T1000 (cell line): ENCODE measurements around the gene SLBP.
A peak's percentile ranks its signal among the peaks of the same experiment; 100 is the strongest.

Experiments used
- DNase-seq: peaks from one replicate; lab custom pipeline; 2025; ENCODE audit warnings: mixed read lengths; lab: John Stamatoyannopoulos, UW

Gene SLBP

DNA sequence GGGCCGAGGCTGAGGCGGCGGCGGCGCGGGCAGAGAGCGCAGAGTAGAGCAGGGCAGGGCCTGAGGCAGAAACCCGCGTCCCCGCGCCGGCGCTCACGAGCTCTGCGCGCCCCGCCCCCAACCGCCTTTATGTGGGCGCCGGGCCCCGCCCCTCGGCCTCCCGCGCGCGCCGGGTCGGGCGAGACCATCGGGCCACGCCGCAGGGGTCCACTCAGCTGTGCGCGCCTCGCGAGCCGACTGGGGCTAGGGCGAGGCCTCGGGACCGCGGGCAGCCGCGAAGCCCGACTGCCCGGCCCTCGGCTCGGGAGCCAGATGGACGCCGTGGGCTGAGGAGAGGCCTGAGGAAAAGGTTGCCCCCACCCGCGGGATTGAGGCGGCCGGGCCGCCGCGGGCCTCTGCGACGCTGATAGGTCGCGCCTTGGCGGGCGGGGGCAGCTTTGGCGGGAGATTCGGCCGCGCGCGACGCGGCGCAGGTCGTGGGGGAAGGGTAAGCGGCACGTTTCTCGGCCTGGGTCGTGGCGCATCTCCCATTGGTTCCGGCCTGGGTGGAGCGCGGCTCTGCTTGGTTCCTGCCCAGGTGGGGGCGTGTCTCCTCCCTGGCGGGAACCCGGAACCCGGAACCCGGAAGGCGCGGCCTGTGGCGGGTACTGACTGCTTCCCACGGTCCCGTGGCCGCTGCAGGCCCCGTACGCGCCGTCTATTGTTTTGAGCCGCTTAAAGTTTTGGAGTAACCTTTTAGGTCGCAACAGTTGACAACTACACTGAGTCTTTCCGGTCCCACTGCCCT, at the start of gene SLBP:
SLBP (minus strand) TSS at position 104 of the 787 bp plus-strand sequence. CDS start 131 bp downstream, outside the sequence.
- peak; percentile 94 for DNase-seq

DNA sequence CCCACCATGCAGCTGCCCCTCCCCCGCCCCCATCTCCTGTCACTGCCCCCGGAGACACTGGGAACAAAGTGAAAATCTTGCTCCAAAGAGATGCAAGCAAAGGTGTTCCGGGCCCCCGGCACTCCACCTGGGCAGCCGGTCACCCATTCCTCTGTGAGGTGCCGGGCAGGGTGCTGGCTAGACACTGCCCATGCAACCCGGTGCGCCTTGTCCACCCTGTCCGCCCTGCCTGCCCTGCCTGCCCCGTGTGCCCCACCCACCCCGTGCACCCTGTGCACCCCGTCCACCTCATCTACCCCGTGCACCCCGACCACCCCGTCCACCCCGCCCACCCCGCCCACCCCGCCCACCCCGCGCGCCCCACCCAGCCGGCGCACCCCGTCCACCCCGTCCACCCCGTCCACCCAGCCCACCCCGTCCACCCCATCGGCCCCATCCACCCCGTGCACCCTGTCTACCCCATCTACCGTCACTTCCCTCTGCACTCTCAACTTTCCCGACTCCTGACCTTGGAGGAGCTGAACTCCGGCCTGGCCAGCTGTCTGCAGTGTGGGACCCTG, 49.1 kb upstream of the SLBP start:
- no peak for DNase-seq

DNA sequence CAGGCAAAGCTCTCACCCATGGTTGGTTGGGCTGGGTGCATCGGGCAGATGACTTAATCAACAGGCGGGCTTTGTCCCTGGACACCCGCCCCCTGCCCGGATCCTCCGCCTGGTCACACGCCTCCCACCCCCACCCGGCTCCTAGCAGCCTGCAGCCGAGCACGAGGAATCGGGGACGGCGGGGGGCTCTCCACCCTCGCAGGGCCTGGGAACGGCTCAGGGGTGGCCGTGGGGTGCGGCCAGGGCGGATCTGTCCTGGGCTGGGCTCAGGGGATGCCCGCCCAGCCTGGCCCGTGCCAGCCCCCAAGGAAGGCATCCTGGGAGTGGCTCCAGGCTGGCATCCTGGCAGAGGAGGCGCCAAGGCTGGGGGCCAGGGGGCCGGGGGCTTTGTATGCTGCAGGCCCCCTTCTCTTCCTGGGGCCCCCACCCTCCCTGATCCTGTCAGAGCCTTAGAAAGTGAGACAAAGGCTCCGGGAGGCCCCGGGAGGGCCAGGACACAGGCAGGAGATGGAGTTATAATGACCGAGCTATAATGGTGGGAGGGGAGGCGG, 48.5 kb upstream of the SLBP start:
- DNase-seq = no peak

DNA sequence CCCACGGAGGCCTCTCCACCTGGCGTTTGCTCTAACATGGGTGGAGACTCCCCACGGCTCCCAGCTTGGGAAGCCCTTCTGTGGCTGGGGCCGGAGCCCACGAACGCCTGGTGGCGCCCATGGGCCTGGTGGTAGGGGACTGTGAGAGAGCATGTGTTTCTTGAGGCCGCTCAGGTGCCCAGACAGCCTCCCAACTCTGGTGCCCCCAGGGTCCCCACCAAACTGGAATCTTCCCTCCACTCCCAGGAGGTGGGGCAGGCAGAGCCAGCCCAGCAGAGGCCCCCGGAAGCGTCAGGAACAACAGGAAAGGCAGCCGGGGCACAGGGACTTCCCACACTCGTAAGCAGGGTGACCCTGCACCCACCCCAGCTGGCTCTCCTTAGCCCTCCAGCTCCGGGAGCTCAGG, 47.7 kb upstream of the SLBP start:
- DNase-seq = no peak

DNA sequence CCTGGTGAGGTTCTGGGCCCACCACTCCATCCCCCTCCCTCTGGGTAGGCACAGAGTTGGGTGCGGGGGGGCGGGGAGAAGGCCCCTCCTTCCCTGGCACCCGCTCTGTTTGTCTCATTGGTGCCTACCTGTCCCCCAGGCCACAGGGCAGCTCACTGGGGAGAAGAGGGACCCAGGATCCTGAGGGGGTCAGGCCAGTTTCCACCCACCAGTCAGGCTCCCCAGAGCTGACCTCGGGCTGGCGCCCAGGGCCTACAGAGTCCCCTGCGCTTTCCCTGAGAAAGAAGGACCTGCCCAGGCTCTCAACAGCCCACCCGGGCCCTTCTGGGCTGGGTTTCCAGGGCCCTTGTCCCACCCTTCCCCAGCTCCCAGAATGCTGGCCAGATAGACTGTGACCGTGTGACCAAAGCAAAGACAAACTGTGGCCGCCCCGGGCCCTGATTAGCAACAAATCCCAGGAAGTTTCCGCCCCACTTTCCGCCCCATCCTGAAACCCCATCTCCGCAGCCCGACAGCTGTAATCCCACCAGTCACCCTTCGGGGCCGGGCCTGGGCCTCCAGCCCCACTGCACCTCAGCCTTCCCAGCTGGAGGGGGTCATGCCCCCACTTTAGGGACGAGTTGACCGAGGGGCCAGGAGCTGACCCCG, 47.2 kb upstream of the SLBP start:
- DNase-seq = no peak

DNA sequence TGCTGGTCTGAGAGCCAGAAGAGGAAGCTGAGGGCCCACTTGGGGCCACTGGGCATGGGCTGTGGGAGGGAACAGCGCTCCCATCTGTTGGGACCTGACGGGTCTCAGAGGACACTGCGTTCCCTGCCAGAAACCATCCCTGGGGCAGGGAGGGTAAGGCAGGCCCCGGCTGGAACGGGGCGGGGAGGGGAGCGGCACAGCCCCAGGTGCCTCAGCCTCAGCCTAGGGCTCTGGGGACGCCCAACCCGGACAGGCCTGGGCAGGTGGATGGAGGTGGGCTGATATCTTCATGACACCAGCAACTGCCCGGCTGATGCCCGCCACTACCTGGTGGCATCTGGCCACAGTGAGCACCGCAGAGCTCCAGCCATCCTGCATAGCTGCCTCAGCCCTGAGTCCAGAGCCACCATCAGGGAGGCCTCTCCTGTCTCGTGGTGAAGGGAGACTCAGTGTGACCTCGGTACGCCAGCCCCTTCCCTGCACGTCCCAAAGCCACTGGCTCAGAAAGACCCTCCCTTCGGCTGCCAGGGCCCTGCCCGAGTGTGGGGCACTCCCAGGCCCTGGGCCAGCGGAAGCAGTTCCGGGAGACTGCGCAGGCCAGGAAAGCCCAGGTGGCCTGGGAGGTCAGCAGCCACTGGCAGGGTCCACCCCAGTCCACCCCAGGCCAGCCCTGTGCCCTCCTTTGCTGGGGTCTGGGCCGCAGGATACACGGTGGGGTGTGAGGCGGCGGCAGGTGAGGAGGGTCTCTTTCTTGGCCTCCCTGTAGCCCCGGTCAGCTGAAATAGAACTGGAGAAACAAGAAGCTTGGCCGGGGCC, 46.4 kb upstream of the SLBP start:
- DNase-seq = no peak

DNA sequence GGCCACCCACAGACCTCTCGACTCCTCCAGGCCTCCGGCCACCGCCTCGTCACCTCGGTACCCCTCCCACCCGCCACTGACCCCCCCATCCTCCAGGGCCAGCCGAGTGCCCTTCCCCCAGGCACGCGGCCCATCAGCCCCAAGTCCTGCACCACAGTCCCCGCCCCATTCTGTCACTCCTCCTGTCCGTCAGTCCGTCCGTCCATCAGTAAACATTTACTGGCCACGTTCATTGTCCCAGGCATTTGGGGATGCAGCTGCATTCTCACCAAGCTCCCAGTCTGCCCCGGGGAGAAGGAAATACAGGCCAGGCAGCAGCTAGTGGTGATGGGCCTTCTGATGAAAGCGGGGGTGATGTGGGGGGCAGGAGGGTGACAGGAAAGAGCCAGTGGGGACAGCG, 45.7 kb upstream of the SLBP start:
- DNase-seq = no peak

DNA sequence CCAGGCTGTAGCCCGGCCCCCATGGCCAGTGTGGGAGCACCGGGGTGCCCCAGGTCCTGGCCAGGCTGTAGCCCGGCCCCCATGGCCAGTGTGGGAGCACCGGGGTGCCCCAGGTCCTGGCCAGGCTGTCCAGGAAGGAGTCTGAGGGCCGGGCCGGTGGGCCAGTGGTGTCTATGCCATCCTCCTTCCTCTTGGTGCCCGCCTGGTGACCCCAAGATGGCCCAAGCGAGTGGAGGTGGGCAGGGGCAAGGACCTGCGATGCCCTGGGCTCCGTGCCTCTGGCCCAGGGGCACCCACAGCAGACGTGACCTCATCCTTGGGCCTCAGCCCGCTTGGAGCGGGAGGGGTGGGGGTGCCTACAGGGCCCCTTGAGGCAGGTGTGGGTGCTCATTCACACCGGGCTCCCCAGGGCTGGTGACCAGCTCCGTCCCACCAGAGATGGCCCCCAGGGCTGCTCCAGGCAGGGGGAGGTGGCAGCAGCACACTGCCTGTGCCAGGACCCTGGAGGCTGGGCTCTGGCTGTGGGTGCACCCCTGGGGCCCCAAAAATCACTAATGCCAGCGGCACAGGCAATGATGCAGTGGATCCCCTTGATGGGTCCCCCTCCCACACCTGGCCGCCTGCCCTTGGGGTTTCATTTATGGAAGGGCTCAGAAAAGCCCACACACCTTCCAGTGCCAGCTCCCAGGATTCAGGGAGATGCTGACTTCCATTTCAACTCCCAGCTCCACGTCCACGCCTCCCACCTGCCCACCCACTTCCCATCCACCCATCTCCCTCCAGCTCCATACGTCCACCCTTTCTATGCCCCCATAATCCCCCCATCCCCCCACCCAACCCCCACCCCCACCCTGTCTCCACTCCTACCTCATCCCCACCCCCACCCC, 45.0 kb upstream of the SLBP start:
- DNase-seq = no peak

DNA sequence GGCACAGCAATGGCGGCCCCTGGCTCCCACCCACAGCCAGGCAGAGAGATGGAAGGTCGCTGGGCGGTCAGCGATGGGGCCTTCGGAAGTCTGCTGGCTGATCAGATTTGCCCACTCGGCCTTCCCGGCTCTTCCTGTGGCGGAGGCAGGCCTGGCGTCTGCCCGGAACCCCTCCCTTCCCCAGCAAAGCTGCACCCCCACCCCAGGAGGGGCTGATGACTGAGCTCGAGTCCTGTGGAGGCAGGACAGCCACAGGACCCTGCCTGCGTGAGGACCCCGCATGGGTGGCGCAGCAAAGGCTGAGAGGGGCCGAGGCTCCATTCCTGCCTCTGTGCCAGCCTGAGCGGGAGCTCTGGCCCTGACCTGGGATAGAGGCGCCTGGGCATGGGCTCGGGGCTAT, 44.0 kb upstream of the SLBP start:
- no peak for DNase-seq

DNA sequence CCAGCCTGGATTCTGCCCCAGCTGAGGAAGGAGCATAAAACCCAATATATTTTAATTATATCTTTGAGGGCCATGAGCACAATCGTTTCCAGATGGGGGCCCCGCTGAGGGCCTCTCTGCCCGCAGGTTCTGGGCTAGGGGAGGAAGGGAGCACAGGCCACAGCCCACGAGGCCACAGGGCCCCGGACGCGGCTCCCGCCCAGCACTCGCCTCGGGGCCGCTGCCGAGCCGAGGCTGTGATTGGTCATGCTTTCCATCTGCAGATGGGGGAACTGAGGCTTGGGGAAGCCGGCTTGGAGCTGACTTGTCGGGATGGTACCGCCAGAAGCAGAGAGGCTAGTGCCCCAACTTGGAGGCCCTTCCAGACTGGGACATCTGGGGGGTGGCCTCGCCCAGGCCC, 43.2 kb upstream of the SLBP start:
- DNase-seq = no peak

DNA sequence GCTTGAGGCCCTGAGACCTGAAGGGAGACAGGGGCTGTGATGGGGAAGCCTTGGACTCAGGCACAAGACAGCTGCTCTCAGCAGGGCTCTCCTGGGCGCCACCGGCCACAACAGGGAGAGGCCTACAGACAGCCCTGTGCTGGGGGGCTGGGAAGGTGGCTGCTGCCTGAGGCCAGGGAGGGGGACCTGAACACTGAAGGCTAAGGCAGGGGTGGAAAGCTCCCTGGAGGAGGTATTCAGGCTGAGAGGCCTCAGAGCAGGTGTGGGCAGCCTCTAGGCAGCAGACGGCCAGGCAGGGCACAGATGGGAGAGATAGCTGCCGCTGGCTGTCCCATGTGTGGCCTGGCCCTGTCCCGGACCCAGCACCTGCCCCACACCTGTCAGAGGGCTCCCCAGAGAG, 42.2 kb upstream of the SLBP start:
- DNase-seq = no peak

DNA sequence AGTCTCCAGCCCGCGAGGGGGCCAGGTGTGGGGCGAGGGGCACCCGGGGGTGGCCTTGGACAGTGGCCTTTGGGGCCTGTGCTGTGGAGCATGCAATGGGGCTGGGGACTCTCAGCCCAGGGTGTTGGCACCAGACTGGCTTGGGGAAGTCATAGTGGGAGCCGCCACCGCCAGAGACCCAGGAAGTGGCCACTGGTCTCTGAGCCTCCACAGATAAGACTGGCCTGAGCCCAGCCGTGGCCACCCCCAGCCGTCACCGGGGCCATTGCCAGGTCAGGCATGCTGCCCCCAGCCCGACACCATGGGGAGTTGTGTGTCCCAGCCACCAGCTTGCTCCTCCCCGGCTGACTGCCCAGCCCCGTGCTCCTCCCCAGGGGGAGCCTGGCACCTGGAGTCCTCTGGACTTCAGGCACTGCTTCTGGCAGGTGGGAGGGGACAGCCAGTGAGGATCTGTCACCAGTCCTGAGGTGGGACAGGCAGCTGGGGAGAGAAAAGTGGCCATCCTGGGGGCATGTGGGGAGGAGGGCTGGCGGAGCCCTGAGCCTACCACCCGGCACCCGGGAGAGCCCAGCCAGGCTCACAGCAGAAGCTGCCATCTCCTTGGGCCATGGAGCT, 41.7 kb upstream of the SLBP start:
- no peak for DNase-seq

DNA sequence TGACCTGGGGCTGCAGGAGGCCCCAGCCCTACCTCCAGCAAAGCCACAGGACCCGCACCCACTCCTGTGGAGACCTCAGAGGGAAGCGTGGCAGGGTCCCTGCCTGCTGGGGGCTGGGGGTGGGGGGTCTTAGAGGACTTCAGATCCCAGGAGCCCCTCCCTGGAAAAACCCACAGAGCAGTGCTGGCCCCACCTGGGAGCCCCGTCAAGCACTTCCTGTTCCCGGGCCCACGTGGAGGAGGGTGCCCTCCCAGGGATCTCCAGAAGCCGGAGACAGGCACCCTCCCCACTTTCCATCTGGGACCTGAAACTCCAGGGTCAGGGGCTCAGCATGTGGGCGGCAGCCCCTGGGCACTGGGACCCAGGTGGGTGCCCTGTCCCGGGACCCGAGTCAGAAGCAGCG, 41.2 kb upstream of the SLBP start:
- no peak for DNase-seq

DNA sequence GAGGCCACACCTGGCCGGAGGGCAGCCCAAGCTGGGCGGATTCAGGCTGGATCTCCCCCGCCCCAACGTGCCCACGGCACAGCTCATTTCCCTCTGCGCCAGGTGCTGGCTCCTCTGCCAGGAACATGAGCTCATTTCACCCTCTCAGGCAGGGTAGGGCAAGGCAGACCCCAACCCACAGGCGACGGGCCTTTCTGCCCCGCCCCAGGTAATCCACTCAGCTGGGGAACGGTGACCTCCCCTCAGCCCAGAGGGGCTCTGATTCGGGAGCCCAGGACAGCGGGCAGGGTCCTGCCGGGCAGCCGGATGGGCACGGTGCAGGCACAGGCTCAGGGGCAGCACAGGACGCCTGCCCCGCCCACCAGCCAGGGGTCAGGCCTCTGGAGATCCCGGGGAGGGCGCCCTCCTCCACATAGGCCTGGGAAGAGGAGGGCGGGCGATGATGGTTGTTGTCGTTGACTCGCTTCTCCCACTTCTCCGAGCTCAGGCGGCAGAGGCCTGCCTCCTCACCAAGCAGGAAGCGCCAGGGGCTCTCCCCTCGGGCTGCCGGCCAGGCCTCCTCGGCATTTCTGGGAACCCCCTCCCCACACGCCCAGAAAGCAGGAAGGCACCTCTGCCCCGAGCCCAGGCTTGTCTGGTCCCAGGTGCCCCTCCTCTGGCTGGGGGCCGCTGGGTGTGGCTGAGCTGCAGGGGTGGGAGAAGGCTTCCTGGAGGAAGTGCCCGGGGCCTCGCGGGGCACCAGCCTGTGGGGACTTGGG, 40.3 kb upstream of the SLBP start:
- DNase-seq = no peak

DNA sequence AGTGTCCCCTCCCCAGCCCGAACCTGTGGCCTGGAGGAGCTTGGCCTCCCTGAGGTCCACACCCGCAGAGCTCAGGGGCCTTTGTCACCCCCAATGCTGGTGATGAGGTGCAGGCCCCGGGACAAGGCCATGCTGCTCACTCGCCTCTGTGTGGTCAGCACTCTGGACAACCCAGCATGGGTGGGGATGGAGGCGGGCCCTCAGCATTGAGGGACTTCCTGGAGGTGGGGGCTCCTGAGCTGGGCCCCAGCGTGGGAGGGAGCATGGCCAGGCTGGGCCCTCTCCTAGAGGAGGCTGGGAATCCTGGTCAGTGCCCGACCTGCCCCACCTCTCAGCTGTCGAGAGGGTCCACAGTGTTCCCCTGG, 39.8 kb upstream of the SLBP start:
- DNase-seq = no peak

DNA sequence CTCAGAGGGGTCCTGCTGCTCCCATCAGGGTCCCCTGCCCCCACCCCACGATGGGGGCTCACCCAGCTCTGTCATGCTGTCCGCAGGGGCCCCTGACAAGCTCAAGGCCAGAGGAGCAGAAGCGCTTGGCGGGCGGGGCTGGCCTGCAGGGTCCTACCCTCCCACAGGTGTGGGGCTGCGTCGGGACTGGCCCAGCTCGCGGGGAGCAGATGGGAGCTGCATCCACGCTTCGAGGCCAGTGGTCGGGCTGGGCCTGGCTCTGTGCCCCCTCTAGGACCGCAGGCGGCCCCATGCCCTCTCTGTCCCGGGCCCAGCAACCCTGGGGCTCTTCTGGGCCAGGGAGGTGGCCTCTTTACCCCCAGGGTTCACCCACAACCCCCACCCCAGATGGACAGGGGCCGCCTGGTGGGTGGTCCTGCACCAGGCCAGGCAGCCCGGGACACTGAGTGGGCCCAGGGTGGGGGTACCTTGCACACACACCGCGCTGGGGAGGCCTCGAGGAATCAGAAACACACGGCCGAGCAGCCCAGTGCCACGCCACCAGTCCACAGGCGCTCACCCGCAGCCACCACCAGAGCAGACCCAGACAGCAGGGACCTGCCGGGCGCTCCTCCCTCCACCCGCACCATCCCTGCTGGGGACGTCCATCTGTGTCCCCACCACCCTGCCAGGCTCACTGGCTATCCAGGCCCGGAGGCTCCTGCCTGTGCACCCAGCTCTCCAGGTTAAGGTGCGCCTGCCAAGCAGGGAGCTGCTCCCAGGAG, 39.2 kb upstream of the SLBP start:
- no peak for DNase-seq

DNA sequence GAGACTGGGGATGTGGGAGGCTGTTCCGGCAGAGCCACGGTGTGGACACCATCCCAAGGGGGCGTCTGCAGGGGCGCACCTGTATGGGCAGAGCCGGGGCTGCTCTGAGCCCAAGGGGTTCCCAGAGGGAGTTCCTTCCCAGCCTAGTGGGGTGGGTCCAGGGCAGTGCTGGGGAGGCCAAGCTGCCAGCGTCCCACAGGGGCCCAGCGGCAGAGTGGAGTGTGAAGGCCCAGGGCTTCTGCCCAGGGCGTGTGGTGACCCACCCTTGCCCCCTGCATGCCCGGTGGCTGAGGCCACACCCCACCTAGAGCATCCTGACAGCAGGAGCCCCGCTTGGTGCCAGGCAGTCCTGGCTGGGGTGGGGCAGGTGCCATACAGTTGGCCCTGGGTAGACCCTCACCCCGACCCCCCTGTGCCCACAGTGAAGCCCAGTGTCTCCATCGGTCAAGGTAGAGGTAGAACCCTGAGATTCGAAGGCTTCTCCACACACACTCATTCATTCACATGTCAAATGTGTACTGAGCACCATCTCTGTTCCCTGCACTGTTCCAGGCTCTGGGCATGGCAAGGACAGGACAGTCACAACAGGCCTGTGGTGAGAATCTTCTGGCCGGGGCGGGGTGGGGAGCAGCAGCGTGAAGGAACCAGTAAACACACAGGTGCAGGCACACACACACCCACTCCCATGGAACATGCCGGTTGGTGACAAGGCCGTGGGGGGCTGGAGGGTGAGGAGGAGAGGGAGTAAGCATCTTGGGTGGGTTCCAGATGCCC, 38.4 kb upstream of the SLBP start:
- no peak for DNase-seq

DNA sequence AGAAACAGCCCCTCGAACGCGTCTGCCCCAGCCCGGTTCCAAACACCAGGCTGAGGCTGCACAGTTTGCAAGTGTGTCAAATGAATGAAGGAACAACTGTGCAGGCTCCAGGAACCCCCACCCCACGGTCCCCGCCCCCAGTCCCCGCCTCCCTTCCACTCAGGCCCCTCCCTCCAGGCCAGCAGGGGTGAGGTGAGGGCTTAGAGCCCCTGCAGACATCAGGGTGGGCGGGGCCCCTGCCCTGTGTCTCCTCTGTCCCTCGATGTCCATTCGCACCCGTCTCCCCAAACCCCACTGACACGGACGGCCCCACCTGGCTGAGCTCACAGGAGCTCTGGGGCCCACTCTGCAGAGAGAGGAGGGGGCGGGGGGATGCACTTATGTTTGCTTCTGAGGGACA, 37.7 kb upstream of the SLBP start:
- DNase-seq = no peak

DNA sequence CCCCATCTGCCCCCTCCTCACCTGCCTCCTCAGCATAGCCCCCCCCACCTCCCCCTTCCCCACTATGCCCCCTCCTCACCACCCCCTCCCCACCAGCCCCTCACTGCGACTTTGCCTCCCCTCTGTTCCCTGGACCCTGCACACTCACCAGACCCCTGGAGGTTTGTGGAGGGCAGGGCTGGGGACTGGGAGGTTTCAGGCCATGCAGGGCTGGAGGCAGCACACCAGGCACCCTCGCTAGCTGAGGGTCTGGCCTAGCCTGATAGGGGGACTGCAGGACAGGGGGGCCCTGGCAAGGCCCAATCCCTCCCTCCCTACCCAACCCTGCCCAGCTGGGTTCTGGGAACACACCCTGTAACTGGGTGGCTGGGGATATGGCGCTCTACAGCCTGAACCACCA, 37.3 kb upstream of the SLBP start:
- no peak for DNase-seq
